HuH-7 (cell line): ENCODE data around the gene FLYWCH2.
"Not testable (repeated sequence)": the region's sequence is repeated elsewhere in the genome, so short reads cannot be mapped to it uniquely, and the experiment has no call there.

Source experiments
- DNase-seq: peaks from one replicate; pipeline ENCODE4 v3.0.0; 2011; ENCODE audit warnings: low spot score

The FLYWCH2 gene

GRCh38 chr16:2938206-2938605 lies 55.2 kb downstream of the FLYWCH2 start:
- no peak for DNase-seq

DNA sequence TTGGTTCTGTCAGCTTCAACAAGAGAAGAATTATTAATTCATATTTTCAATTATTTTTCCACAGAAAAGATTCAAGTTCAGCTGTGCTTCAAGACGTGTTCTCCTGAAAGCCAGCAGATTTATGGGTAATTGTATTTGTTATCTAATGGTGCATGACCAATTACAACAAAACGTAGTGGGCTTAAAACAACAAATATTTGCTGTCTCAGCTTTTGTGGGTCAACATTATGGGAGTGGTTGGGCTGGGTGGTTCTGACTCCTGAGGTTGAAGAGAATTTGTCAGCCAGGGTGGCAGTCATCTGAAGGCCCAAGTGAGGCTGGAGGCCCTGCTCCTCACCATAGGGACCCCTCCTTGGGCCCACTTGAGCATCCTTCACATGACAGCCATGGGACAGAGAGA lies 57.0 kb downstream of the FLYWCH2 start:
- DNase-seq: no peak

DNA sequence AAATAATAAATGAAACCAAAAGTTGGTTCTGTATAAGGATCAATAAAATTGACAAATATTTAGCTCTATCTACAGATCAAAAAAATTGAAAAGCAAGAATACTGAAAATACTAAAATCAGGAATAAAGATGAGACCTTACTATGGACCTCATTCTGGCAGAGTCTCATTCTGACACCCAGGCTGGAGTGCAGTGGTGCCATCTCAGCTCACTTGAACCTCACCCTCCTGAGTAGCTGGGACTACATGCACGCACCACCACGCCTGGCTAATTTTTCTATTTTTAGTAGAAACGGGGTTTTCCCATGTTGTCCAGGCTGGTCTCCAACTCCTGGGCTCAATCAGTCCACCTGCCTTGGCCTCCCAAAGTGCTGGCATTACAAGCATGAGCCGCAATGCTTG lies 59.0 kb downstream of the FLYWCH2 start:
- no peak for DNase-seq

GRCh38 chr16:2943716-2944115 lies 60.7 kb downstream of the FLYWCH2 start:
- not testable (repeated sequence) for DNase-seq

- DNase-seq: no peak
Observed at GRCh38 chr16:2946649-2947048, 63.6 kb downstream of the FLYWCH2 start.
